ENCODE results near the gene FAAP100.

The FAAP100 gene

GRCh38 chr17:81546906-81547613, 5.1 kb downstream of the FAAP100 start:
- H3K27me3 ChIP-seq (ENCODE audit: insufficient read depth, poor library complexity, severe bottlenecking), result no peaks in the 10 kb centered on the region
- no peak overlapping the region for H3K27ac ChIP-seq (replicated peaks)
- H3K4me3 ChIP-seq (replicated peaks; ENCODE audit: insufficient read depth, low read length), result no peak overlapping the region
- DNase-seq (ENCODE audit: low read depth in 1 of 2, low spot score in 1 of 2), result no peak
- TF ChIP-seq CTCF (IDR thresholded peaks at IDR 0.05; ENCODE audit: insufficient read depth, low read length), result no peak
- TF ChIP-seq POLR2AphosphoS5 (IDR thresholded peaks at IDR 0.05; ENCODE audit: low read depth), result no peak
- no peak for TF ChIP-seq REST (IDR thresholded peaks at IDR 0.05; ENCODE audit: insufficient replicate concordance, low read depth)
- TF ChIP-seq SPI1 (IDR thresholded peaks at IDR 0.05; ENCODE audit: borderline replicate concordance, low read depth), result no peak
- no peak for TF ChIP-seq GABPA (IDR thresholded peaks at IDR 0.05; ENCODE audit: low read depth)

DNA sequence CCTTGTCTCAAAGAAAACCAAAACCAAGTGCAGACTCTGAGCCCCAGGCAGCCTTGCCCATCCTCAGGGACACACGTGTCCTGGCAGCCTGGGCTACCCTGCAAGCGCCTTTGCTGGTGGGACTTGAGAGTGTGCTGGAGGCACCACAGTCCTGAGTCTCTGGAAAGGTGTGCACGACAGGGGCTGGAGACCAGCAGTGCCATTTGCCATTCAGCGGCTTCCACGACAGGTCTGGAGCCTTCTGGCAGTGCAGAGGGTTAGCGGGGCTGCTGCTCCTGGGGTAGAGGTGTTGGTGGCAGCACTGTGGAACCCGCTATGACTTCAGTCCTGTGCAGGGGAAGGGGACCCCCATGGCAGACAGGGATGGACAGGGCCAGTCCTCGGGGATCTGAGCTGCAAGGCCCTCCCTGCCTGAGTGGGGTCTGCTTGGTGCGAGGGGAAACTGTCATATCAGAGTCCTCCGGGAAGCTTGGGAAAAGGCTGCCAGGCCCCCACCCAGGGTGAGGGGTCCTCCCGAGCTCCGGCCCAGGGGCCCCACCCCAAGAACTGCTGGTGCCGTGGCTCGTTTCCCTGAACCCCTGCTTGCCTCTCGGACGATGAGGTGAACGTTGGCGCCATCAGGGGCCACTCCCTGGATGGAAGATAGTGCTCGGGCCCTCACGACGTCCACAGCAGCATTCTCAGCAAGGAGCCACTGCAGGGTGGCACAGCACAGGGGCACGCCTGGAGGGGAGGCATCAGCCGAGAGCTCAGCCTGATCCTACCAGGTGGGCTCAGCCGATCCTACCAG, 6.8 kb downstream of the FAAP100 start:
- Histone ChIP-seq H3K27ac (replicated peaks) (no peak overlapping the region), H3K4me3 (replicated peaks; ENCODE audit: insufficient read depth, low read length) (no peak overlapping the region), H3K27me3 (ENCODE audit: insufficient read depth, poor library complexity, severe bottlenecking) (no peaks in the 10 kb centered on the region)
- DNase-seq (ENCODE audit: low read depth in 1 of 2, low spot score in 1 of 2), result no peak
- TF ChIP-seq CTCF (IDR thresholded peaks at IDR 0.05; ENCODE audit: insufficient read depth, low read length) (no peak), REST (IDR thresholded peaks at IDR 0.05; ENCODE audit: insufficient replicate concordance, low read depth) (no peak), GABPA (IDR thresholded peaks at IDR 0.05; ENCODE audit: low read depth) (no peak), SPI1 (IDR thresholded peaks at IDR 0.05; ENCODE audit: borderline replicate concordance, low read depth) (no peak), POLR2AphosphoS5 (IDR thresholded peaks at IDR 0.05; ENCODE audit: low read depth) (no peak)

- Histone ChIP-seq H3K27me3 (ENCODE audit: insufficient read depth, poor library complexity, severe bottlenecking) (no peaks in the 10 kb centered on the region), H3K4me3 (replicated peaks; ENCODE audit: insufficient read depth, low read length) (no peak overlapping the region), H3K27ac (replicated peaks) (no peak overlapping the region)
- TF ChIP-seq REST (IDR thresholded peaks at IDR 0.05; ENCODE audit: insufficient replicate concordance, low read depth) (no peak), GABPA (IDR thresholded peaks at IDR 0.05; ENCODE audit: low read depth) (no peak), SPI1 (IDR thresholded peaks at IDR 0.05; ENCODE audit: borderline replicate concordance, low read depth) (no peak), POLR2AphosphoS5 (IDR thresholded peaks at IDR 0.05; ENCODE audit: low read depth) (no peak)
- DNase-seq (ENCODE audit: low read depth in 1 of 2, low spot score in 1 of 2), result no peak
These were observed 7.7 kb downstream of the FAAP100 start for GRCh38 chr17:81544281-81544974.

All from HL-60 (cell line).